Osteoblast (primary cell): ENCODE results near the gene POLR3H. TPM values are rescaled to one million over a fixed set of nuclear protein-coding genes. Genes with fewer than 3 reads are reported as not detected.

ENCODE experiments used
- DNase-seq: peaks from one replicate; pipeline ENCODE4 v3.0.0; 2011; ENCODE audit warnings: low spot score, mixed read lengths; ENCODE audit not compliant: insufficient read length; ENCODE audit errors: missing footprints
- H2AFZ ChIP-seq: 2 replicates; pipeline ENCODE4 v1.6.0; 2011; ENCODE audit warnings: mild to moderate bottlenecking, low read length
- H3K27ac ChIP-seq: 2 replicates; pipeline ENCODE4 v1.5.1; 2011; ENCODE audit warnings: mild to moderate bottlenecking, low read depth, low read length, moderate library complexity
- H3K27me3 ChIP-seq: 2 replicates; pipeline ENCODE4 v1.6.0; 2012; ENCODE audit warnings: mild to moderate bottlenecking, control low read depth, inconsistent platforms, low read length, moderate library complexity; ENCODE audit not compliant: insufficient read depth
- H3K36me3 ChIP-seq: 2 replicates; pipeline ENCODE4 v1.5.1; 2011; ENCODE audit warnings: mild to moderate bottlenecking, low read length, control low read depth, moderate library complexity; ENCODE audit not compliant: insufficient read depth
- H3K4me1 ChIP-seq: 2 replicates; pipeline ENCODE4 v1.5.1; 2011; ENCODE audit warnings: mild to moderate bottlenecking, low read length, control low read depth, moderate library complexity; ENCODE audit not compliant: insufficient read depth
- H3K4me2 ChIP-seq: 2 replicates; pipeline ENCODE4 v1.6.0; 2011; ENCODE audit warnings: mild to moderate bottlenecking, low read length; ENCODE audit not compliant: insufficient read depth
- H3K4me3 ChIP-seq: fragments of 200-600 bp; sonication (generic); 3 replicates; pipeline ENCODE4 v1.5.1; 2012; ENCODE audit warnings: mild to moderate bottlenecking, low read length, inconsistent platforms; ENCODE audit not compliant: insufficient read depth
- H3K79me2 ChIP-seq: 2 replicates; pipeline ENCODE4 v1.6.0; 2012; ENCODE audit warnings: mild to moderate bottlenecking, low read length, control low read depth, inconsistent platforms; ENCODE audit not compliant: insufficient read depth
- H3K9me3 ChIP-seq: 2 replicates; pipeline ENCODE4 v1.5.1; 2011; ENCODE audit warnings: low read depth, low read length, control low read depth
- H4K20me1 ChIP-seq: 2 replicates; pipeline ENCODE4 v1.6.0; 2012; ENCODE audit warnings: mild to moderate bottlenecking, low read length, control low read depth; ENCODE audit not compliant: insufficient read depth
- total RNA-seq: library from RNA; depleted of rRNA; stranded (reverse); fragments of >200 nt; gene quantifications from 2 replicates; pipeline ENCODE4 v1.2.3, GENCODE V29; 2012
- TF ChIP-seq, protein P1 (sequence below): IDR thresholded peaks from 2 replicates; pipeline ENCODE4 v1.5.1; 2011; ENCODE audit warnings: mild to moderate bottlenecking, low read depth, low read length, moderate library complexity; ENCODE audit errors: extremely low read depth

POLR3H gene
- total RNA-seq, 1 donor: 27.9 TPM

DNA sequence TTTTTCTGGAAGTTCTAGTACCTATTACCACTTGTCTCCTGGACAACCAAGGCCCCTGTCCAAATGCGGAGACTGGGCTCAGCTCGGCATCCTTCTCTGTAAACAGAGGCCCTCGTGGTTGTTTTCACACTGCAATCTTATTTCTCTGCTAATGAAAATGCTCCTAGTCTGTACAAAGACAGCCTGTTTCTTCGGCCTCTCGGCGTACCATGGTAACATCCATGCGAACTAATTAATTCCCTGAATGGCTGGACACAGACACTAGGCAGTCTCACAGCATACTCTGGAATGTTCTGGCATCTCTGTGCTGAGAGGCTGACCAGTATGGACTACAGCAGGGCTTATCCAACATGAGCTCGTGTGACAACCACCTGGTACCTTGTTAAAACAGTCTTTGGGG is 5.7 kb downstream of the POLR3H start:
- Histone ChIP-seq H4K20me1 (peaks cover 34% of the 10 kb centered on the region), H3K36me3 (peaks cover 32% of the 10 kb centered on the region), H3K27me3 (no peaks in the 10 kb centered on the region), H3K27ac (no peak overlapping the region), H3K4me3 (no peak overlapping the region), H3K79me2 (peaks cover 75% of the 10 kb centered on the region), H3K4me2 (no peak overlapping the region), H3K4me1 (peaks cover 10% of the 10 kb centered on the region), H3K9me3 (no peaks in the 10 kb centered on the region), H2AFZ (no peak overlapping the region)
- TF ChIP-seq, protein P1, sequence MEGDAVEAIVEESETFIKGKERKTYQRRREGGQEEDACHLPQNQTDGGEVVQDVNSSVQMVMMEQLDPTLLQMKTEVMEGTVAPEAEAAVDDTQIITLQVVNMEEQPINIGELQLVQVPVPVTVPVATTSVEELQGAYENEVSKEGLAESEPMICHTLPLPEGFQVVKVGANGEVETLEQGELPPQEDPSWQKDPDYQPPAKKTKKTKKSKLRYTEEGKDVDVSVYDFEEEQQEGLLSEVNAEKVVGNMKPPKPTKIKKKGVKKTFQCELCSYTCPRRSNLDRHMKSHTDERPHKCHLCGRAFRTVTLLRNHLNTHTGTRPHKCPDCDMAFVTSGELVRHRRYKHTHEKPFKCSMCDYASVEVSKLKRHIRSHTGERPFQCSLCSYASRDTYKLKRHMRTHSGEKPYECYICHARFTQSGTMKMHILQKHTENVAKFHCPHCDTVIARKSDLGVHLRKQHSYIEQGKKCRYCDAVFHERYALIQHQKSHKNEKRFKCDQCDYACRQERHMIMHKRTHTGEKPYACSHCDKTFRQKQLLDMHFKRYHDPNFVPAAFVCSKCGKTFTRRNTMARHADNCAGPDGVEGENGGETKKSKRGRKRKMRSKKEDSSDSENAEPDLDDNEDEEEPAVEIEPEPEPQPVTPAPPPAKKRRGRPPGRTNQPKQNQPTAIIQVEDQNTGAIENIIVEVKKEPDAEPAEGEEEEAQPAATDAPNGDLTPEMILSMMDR: no peak
- DNase-seq: no peak

DNA sequence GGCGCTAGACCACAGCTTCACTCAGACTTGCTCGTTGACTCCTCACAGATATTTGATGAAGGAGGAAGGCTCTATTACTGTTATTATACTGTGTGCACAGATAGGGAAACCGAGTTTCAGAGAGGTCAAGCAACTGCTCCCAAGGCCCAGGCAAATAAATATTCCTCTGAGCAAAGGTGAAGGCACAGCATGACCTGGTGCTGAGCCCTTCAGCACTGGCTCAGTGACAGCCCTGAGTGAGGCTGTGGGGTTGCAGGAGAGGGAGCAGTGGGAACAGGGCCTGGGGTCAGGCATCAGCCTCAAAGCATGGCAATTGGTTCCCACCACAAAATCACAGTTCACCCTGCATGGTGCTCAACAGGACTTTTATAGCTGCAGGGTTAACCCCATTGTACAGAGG is 7.1 kb downstream of the POLR3H start:
- Histone ChIP-seq H2AFZ (no peak overlapping the region), H3K27me3 (no peaks in the 10 kb centered on the region), H4K20me1 (peaks cover 37% of the 10 kb centered on the region), H3K4me2 (no peak overlapping the region), H3K4me3 (no peak overlapping the region), H3K9me3 (no peaks in the 10 kb centered on the region), H3K4me1 (peaks cover 5% of the 10 kb centered on the region), H3K36me3 (peaks cover 46% of the 10 kb centered on the region), H3K27ac (no peak overlapping the region), H3K79me2 (peaks cover 75% of the 10 kb centered on the region)
- peak; percentile 34 for DNase-seq
- TF ChIP-seq, protein P1: no peak

DNA sequence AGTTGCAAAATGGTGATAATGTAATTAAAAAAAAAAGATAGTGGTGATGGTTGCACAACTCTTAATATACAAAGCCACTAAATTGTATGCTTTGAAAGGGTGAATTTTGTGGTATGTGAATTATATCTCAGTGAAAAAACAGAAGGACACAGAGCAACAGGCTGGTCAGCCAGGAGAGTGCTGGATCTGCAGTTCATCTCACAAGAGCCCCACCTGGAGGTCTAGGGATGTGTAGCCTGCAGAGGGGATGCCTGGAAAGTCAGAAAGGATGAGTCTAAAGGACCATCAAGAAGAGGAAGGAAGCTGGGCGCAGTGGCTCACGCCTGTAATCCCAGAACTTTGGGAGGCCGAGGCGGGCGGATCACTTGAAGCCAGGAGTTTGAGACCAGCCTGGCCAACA is 9.0 kb downstream of the POLR3H start:
- Histone ChIP-seq H3K4me2 (no peak overlapping the region), H3K9me3 (no peaks in the 10 kb centered on the region), H3K27ac (no peak overlapping the region), H3K27me3 (no peaks in the 10 kb centered on the region), H3K79me2 (peaks cover 73% of the 10 kb centered on the region), H3K4me3 (no peak overlapping the region), H4K20me1 (peaks cover 33% of the 10 kb centered on the region), H2AFZ (no peak overlapping the region), H3K36me3 (peaks cover 57% of the 10 kb centered on the region), H3K4me1 (peaks cover 3% of the 10 kb centered on the region)
- TF ChIP-seq, protein P1: peak; percentile 32
- peak; percentile 88 for DNase-seq

DNA sequence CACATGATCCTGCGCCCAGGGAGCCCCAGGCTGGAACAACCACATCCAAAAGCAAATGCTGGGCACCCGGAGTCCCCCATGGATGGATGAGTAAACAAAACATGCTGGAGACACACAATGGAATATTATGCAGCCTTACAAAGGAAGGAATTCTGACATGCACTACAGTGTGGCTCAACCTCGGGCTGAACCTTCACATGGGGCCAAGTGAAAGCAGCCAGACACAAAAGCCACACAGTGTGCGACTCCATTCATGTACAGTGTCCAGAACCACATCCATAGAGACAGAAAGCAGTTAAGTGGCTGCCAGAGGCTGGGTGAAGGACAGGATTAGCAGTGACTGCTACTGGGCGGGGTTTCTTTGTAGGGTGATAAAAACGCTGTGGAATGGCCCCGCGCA is 10.1 kb downstream of the POLR3H start:
- peaks cover 63% of the 10 kb centered on the region for H3K79me2 ChIP-seq
- DNase-seq: peak; percentile 64
- TF ChIP-seq, protein P1: no peak
- no peak overlapping the region for H3K4me2 ChIP-seq
- H3K27ac ChIP-seq: no peak overlapping the region
- H3K36me3 ChIP-seq: peaks cover 60% of the 10 kb centered on the region
- no peaks in the 10 kb centered on the region for H3K27me3 ChIP-seq
- no peak overlapping the region for H3K4me3 ChIP-seq
- no peaks in the 10 kb centered on the region for H3K9me3 ChIP-seq
- peaks cover 29% of the 10 kb centered on the region for H4K20me1 ChIP-seq
- H3K4me1 ChIP-seq: no peaks in the 10 kb centered on the region
- no peak overlapping the region for H2AFZ ChIP-seq
